ENCODE data around the gene ABCC6.
"Not testable (repeated sequence)": the region's sequence is repeated elsewhere in the genome, so short reads cannot be mapped to it uniquely, and the experiment has no call there.

ABCC6 gene

DNA sequence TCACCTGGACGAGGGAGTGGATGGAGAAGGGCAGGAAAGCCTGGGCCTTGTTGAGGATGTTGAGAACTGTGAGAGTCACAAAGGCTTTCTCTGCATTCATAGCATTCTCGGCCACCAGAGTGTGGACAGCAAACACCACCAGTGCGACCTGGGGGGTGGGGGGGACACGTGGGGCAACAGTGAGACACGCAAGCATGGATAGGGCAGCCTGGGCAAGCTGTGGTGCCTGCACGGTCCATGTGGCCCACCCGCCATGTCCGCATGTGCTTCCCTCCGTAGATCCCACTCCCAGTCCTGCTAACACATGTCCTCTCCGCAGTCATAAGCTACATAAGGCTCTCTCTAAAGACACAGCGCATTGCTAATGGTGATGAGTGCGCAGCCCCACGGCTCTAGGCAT lies 34.5 kb downstream of the ABCC6 start:
- DNase-seq = no peak

GRCh38 chr16:16186820-16187219 lies 36.5 kb downstream of the ABCC6 start:
- no peak for DNase-seq

GRCh38 chr16:16185095-16185494 lies 38.2 kb downstream of the ABCC6 start:
- DNase-seq = no peak

DNA sequence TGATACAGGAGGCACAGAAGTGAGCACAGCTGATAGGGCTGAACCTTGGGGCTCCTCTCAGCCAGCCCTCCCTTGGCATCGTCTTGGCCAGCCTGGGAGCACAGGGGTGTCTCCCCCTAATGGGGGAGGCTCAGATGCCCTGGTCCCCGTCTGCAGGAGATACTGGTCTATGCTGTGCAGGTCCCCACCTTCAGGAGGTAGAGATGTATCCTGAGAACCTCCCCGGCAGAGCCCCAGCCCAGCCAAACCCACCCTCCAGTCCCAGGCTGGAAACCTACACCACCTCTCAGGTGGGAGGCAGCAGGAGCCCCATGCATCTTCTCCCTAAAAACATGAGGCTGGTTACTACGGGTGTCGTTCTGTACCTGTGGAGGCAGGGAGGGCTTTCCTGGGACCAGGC lies 38.7 kb downstream of the ABCC6 start:
- no peak for DNase-seq

DNA sequence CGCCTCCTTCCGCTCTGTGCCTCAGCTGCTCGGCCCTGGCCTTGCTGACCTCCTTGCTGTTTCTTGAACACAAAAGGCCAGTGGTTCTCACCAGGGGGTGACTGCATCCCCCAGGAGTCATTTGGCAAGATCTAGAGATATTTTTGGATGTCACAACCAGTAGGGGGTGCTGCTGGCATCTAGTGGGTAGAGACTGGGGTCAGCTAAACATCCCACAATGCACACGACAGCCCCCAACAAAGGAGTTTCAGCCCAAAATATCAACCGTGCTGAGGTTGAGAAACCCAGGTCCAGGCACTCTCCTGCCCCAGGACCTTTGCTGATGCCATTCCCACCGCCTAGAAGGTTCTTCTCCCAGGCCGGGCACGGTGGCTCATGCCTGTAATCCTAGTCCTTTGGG lies 39.7 kb downstream of the ABCC6 start:
- no peak for DNase-seq

GRCh38 chr16:16182918-16183317 lies 40.4 kb downstream of the ABCC6 start:
- DNase-seq = no peak

GRCh38 chr16:16181748-16182147 lies 41.5 kb downstream of the ABCC6 start:
- not testable (repeated sequence) for DNase-seq

DNA sequence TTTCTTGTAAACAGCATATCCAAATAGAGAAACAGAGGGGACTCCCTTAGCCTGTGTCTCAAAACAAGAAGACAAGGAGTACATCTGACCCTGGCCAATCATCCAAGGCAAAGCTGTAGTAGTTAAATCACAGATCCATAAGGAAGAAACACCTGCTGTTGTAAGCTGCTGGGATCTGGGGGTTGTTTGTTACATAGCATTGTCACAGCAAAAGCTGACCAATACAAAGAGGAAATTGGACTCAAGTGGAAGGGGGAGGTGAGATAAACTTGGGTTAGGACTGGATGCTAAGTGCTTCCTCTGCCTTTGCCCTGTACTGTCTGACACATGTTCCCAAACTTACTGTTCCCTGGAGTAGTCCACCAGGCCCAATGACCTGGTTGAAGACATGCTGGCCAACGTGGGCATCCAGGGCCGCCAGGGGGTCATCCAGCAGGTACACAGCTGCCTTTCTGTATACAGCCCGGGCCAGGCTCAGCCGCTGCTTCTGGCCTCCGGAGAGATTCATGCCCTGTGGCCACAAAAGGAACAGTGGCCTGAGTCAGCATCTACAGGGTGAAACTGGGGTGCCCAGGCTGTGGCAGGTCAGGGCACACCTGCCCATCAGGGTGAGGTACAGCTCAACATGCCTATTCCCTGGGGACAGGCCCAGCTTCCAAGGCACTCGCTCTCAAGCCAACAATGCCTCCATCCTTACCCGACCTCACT lies 44.7 kb downstream of the ABCC6 start:
- DNase-seq = no peak

DNA sequence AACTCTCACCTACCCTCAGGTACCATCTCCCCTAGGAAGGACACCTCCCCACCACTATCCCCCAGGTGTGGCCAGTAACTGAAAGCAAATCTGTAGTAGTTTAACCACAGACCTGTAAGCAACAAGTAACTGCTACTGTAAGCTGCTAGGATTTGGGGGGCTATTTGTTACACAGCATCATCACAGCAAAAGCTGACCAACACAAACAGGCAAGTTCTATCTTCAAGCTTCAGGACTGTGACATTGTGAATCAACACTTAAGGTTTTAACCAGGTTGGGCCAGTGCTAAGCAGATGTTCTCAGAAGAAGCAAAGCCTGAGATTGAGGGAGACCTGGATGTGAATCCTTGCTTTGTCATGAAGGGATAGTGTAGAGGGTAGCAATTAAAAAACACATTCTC lies 47.0 kb downstream of the ABCC6 start:
- DNase-seq = no peak

- no peak for DNase-seq
Measured at GRCh38 chr16:16175296-16175695, 48.0 kb downstream of the ABCC6 start.

DNA sequence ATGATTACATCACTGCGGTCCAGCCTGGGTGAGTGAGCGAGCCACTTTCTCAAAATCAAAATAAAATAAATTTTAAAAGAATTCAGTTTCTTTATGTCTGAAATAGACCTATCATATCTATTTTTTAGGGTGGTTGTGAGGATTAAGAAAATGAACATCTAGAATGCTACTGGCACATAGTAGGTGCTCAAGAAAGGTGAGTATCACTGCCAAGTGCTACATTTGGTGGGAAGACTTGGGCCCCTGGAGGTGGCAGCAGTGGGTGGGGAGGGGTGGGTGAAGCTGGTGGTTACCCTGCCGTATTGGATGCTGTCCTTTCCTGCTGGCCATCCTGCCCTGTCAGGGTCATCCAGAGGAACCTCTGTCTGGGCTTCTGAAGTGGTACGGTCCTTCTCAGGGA lies 50.3 kb downstream of the ABCC6 start:
- DNase-seq = no peak

- DNase-seq = no peak
Measured at GRCh38 chr16:16171332-16171919, 51.9 kb downstream of the ABCC6 start.

- DNase-seq = no peak
Measured at GRCh38 chr16:16169615-16170014, 53.7 kb downstream of the ABCC6 start.

DNA sequence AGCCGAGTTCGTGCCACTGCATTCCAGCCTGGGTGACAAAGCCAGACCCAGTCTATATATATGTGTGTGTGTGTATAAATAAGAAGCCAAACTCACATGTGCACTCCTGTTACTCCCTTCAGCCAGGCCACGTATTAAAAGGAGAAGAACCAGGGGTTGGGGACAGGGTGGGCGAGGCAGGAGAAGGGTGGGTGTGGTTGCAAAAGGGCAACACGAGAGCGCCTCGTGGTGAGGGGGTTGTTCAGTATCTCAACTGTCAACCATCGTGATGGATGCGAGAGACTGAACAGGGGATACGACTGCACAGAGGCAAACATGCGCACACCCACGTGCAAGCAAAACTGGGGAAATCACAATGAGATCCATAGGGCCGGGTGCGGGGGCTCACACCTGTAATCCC lies 54.9 kb downstream of the ABCC6 start:
- DNase-seq = no peak

GRCh38 chr16:16167927-16168326 lies 55.4 kb downstream of the ABCC6 start:
- DNase-seq = no peak

GRCh38 chr16:16166949-16167348 lies 56.3 kb downstream of the ABCC6 start:
- DNase-seq = no peak

DNA sequence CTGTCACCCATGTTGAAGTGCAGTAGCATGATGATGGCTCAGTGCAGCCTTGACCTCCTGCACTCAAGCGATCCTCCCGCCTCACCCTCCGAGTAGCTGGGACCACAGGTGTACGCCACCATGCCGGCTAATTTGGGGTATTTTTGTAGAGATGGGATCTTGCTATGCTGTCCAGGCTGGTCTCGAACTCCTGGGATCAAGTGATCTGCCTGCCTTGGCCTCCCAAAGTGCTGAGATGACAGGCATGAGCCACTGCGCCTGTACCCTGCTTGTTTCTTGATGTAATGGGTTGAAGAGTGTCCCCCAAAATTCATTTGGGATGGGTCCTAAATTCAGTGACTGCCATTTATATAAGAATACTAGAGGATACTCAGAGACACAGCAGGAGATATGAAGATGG lies 57.2 kb downstream of the ABCC6 start:
- DNase-seq = no peak

- no peak for DNase-seq
Measured at GRCh38 chr16:16164243-16164642, 59.1 kb downstream of the ABCC6 start.

DNA sequence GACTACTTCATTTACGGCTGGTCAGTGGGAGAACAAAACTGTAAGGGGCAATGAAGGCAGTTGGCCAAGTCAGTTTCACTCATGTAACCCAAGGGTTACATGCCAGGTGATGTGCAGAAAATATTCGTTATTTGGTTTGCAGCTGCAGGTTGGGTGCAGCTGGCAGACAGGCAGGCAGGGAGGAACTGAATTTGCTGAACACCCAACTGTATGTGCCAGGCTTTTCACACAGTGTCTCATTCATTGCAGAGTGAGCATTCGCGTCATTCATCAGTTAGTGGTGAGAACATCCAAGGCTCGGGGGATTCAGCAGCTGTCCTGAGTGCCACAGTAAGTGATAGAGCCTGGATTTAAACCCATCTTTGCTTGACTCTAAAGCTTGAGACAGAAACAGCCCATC lies 59.7 kb downstream of the ABCC6 start:
- no peak for DNase-seq

GRCh38 chr16:16163109-16163508 lies 60.2 kb downstream of the ABCC6 start:
- no peak for DNase-seq

DNA sequence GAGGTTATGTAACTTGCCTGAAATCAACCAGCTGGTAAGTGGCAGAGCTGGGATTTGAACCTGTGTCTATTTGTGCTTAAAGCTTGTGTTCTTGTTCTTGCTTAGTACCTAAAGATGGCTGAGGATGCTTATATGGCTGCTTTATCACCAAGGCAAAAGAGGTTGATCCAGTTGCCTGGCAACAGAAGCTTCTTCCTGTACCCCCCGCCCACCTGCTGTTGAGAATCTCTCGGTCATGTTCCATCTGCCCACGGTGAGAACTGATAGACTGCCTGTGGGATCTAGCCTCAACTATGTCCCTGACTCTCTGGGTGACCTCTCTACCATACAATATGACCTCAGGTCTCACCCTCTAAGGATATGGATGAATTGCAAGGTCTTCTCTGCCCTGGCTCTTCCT lies 60.7 kb downstream of the ABCC6 start:
- DNase-seq = no peak

DNA sequence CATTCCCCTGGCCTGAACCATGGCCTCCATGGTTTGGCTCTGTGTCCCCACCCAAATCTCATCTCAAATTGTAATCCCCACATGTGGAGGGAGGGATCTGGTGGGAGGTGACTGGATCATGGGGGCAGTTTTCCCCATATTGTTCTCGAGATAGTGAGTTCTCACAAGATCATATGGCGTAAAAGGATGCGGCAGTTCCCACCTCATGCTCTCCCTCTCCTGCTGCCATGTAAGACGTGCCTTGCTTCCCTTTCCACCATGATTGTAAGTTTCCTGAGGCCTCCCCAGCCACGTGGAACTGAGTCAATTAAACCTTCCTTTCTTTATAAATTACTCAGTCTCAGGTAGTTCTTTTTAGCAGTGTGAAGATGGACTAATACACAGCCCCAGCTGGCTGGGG lies 61.5 kb downstream of the ABCC6 start:
- not testable (repeated sequence) for DNase-seq

DNA sequence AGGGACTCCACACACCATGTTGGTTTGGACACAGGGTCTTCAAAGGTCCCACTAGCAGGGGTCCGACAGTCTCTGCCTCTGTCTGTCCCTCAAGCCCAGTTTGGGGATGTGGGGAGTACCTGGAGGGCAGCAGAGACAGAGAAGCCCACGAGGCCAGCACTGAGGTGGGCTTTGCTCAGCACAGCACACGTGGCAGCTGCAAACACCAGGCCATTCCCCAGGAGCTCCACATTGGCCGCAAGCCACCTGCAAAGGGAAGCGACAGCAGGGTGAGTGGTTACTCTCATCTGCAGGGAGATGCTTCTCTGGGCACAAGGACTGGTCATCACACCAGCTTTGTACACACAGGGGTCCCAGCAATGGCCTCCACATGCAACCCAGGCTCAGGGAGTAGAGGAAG lies 62.0 kb downstream of the ABCC6 start:
- DNase-seq = no peak

- no peak for DNase-seq
Measured at GRCh38 chr16:16159662-16160061, 63.6 kb downstream of the ABCC6 start.

- no peak for DNase-seq
Measured at GRCh38 chr16:16158741-16159374, 64.4 kb downstream of the ABCC6 start.

Data from DMS79 (cell line).